Loucy (cell line): Measurements from ENCODE around the gene STRN.

ENCODE experiments used
- CTCF ChIP-seq: fragments of 200-600 bp; sonication (generic); conservative IDR thresholded peaks from 2 replicates; pipeline ENCODE4 v1.5.1; 2014; ENCODE audit warnings: mild to moderate bottlenecking, antibody characterized with exemption, low read length
- EZH2phosphoT487 ChIP-seq: fragments of 200-600 bp; IDR thresholded peaks from 2 replicates; pipeline ENCODE4 v1.6.1; 2018; ENCODE audit warnings: antibody characterized with exemption, mild to moderate bottlenecking, moderate library complexity, borderline replicate concordance

GRCh38 chr2:36823862-36824261 is 142.5 kb downstream of the STRN start:
- TF ChIP-seq CTCF (no peak), EZH2phosphoT487 (no peak)
